Measurements from ENCODE around the gene NEUROG1.

DNA sequence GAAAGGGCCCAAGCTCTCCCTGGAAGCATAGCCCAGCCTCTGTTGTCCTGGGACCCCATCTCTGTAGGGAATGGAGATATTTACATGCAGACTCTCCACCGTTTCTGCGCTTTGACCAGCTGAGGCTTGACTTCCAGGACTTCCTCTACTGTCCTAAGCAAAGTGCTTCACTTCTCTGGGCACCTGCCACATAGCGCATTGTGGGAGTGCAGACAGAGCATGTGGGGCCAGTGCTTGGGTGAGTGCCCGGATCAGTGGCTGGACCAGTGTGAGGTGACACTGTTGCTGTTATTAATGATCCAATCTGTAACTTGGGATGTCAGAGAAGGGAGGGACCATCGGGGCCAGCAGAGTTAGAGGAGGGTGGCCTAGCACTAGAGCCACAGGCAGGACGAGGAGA lies 32.5 kb upstream of the NEUROG1 start:
- TF ChIP-seq CTCF (IDR thresholded peaks at IDR 0.05) (no peak), POLR2A (IDR thresholded peaks at IDR 0.05) (no peak), POLR2AphosphoS5 (IDR thresholded peaks at IDR 0.05; ENCODE audit: insufficient read depth in 1 of 2, low read depth in 1 of 2) (no peak)
